B cell (primary cell): ENCODE results near the gene TNRC6A. TPM values are rescaled to one million over a fixed set of nuclear protein-coding genes. Genes with fewer than 3 reads are reported as not detected.

Experiments
- ATAC-seq: fragments of 200-7000 bp; cut with Tn5 transposase; one replicate; pipeline ENCODE4 v1.10.0; 2021; ENCODE audit warnings: low read depth, mild to moderate bottlenecking, moderate number of reproducible peaks, moderate library complexity
- CTCF ChIA-PET: fragments of 350-600 bp; sonication (Branson Sonifier 250); formaldehyde crosslinking; loops from one replicate; lab custom pipeline; 2021; ENCODE audit warnings: antibody characterized with exemption, inconsistent platforms; lab: Charles Lee
- POLR2A ChIA-PET: fragments of 350-600 bp; sonication (Branson Sonifier 250); formaldehyde crosslinking; loops from one replicate; lab custom pipeline; 2021; ENCODE audit warnings: antibody characterized with exemption; lab: Charles Lee
- DNase-seq: peaks from one replicate; pipeline ENCODE4 v3.0.0; 2013
- H2AFZ ChIP-seq: 2 replicates; pipeline ENCODE4 v1.6.1; 2012; ENCODE audit warnings: mild to moderate bottlenecking, low read depth, low read length; ENCODE audit not compliant: insufficient read depth, poor library complexity, severe bottlenecking
- H3K27ac ChIP-seq, 2 donors: 1 replicate in 1 of 2; 2 replicates in 1 of 2; pipeline ENCODE4 v1.5.1; 2012 to 2013; ENCODE audit warnings: low read length in 2 of 2, mild to moderate bottlenecking in 2 of 2, moderate library complexity in 1 of 2
- H3K27me3 ChIP-seq, 4 experiments: fragments of 200-600 bp in 1 of 4; sonication (generic) in 1 of 4; replicated peaks in 1 of 4; 1 replicate in 2 of 4; 2 replicates in 2 of 4; pipeline versions ENCODE4 v1.6.1 to v1.7.0; 2013 to 2016; ENCODE audit warnings: low read length in 3 of 4, mild to moderate bottlenecking in 2 of 4, mixed read lengths in 1 of 4, moderate library complexity in 1 of 4; ENCODE audit not compliant: insufficient read depth in 4 of 4, control insufficient read depth in 3 of 4; ENCODE audit errors: control extremely low read depth in 1 of 4
- H3K36me3 ChIP-seq, 2 experiments: replicated peaks in 1 of 2; 1 replicate in 1 of 2; 2 replicates in 1 of 2; pipeline versions ENCODE4 v1.6.1 to v1.7.1; 2013; ENCODE audit warnings: low read length in 1 of 2; ENCODE audit not compliant: insufficient read depth in 2 of 2, control insufficient read depth in 1 of 2; ENCODE audit errors: control extremely low read depth in 1 of 2, extremely low read depth in 1 of 2
- H3K4me1 ChIP-seq, 2 donors: fragments of 200-600 bp in 1 of 2; sonication (generic) in 1 of 2; 1 replicate in 1 of 2; 2 replicates in 1 of 2; pipeline versions ENCODE4 v1.5.1 to v1.6.1; 2013 to 2017; ENCODE audit warnings: low read length in 2 of 2; ENCODE audit not compliant: control insufficient read depth in 2 of 2, insufficient read depth in 2 of 2
- H3K4me2 ChIP-seq: replicated peaks from 2 replicates; pipeline ENCODE3; 2012; ENCODE audit warnings: mild to moderate bottlenecking, low read depth, low read length; ENCODE audit not compliant: poor library complexity, severe bottlenecking
- H3K4me3 ChIP-seq, 5 experiments: fragments of 200-600 bp in 1 of 5; sonication (generic) in 1 of 5; 1 replicate in 3 of 5; 2 replicates in 2 of 5; pipeline versions ENCODE4 v1.5.1 to v1.7.0; 2011 to 2016; ENCODE audit warnings: low read length in 4 of 5, mild to moderate bottlenecking in 4 of 5, low read depth in 2 of 5, control low read depth in 1 of 5, moderate library complexity in 1 of 5; ENCODE audit not compliant: insufficient read depth in 1 of 5; ENCODE audit errors: control extremely low read depth in 1 of 5, extremely low read depth in 1 of 5
- H3K79me2 ChIP-seq: fragments of 200-600 bp; sonication (generic); one replicate; pipeline ENCODE4 v1.6.0; 2016; ENCODE audit warnings: low read length; ENCODE audit not compliant: control insufficient read depth, insufficient read depth
- H3K9ac ChIP-seq: fragments of 200-600 bp; sonication (generic); 2 replicates; pipeline ENCODE4 v1.6.1; 2017; ENCODE audit warnings: mild to moderate bottlenecking, low read length, moderate library complexity
- H3K9me3 ChIP-seq, 3 donors: one replicate each; pipeline versions ENCODE4 v1.6.1 to v1.7.1; 2013; ENCODE audit warnings: low read length in 2 of 3; ENCODE audit not compliant: control insufficient read depth in 2 of 3, insufficient read depth in 1 of 3; ENCODE audit errors: control extremely low read depth in 1 of 3
- H4K20me1 ChIP-seq: 2 replicates; pipeline ENCODE4 v1.6.0; 2012; ENCODE audit warnings: mild to moderate bottlenecking, low read length; ENCODE audit not compliant: insufficient read depth, control insufficient read depth, poor library complexity, severe bottlenecking
- H3K27ac Mint-ChIP-seq: one replicate; pipeline ENCODE4 v1.8.0; 2021; ENCODE audit warnings: mixed read lengths
- H3K27me3 Mint-ChIP-seq: one replicate; pipeline ENCODE4 v1.8.0; 2021; ENCODE audit warnings: mixed read lengths
- H3K4me1 Mint-ChIP-seq: one replicate; pipeline ENCODE4 v1.8.0; 2021; ENCODE audit warnings: mixed read lengths
- H3K4me3 Mint-ChIP-seq: one replicate; pipeline ENCODE4 v1.8.0; 2021; ENCODE audit warnings: mixed read lengths
- H3K9me3 Mint-ChIP-seq: one replicate; pipeline ENCODE4 v1.8.0; 2022; ENCODE audit warnings: mixed read lengths; ENCODE audit not compliant: insufficient read depth
- EZH2 ChIP-seq: IDR thresholded peaks from 2 replicates; pipeline ENCODE4 v1.6.1; 2012; ENCODE audit warnings: borderline replicate concordance, low read depth, mild to moderate bottlenecking, moderate library complexity, low read length; ENCODE audit not compliant: insufficient read depth, poor library complexity, severe bottlenecking
- WGBS: methylation state at CpG from one replicate; pipeline ENCODE4 v1.1.5; 2013; ENCODE audit warnings: missing lambda C conversion rate; ENCODE audit not compliant: insufficient coverage; 5-methylcytosine and 5-hydroxymethylcytosine counted together
- intact Hi-C: fragments of 100-400 bp; cut with micrococcal nuclease; formaldehyde crosslinking; loops from one replicate; pipeline ENCODE4 v1.10.0; 2022
- polyA plus RNA-seq: library from polyadenylated mRNA; depleted of rRNA; stranded (reverse); fragments of >200 nt; gene quantifications from 2 replicates; pipeline ENCODE4 v1.2.3, GENCODE V29; 2012
- total RNA-seq, 2 donors: library from RNA; stranded (reverse); fragments of 120-200 nt in 1 of 2; gene quantifications; 1 replicate in 1 of 2; 2 replicates in 1 of 2; pipeline versions ENCODE4 v1.2.3 to v1.2.4, GENCODE V29; 2013 to 2022
- TF ChIP-seq, protein P1 (sequence below): fragments of 200-600 bp; IDR thresholded peaks from one replicate; pipeline ENCODE4 v1.8.0; 2022; ENCODE audit warnings: antibody characterized with exemption, mild to moderate bottlenecking

Gene TNRC6A
- total and polyA plus RNA-seq, 2 donors (not counting 1 experiment from before 2014, with no cell fraction given), result 79.3 to 104 TPM

DNA sequence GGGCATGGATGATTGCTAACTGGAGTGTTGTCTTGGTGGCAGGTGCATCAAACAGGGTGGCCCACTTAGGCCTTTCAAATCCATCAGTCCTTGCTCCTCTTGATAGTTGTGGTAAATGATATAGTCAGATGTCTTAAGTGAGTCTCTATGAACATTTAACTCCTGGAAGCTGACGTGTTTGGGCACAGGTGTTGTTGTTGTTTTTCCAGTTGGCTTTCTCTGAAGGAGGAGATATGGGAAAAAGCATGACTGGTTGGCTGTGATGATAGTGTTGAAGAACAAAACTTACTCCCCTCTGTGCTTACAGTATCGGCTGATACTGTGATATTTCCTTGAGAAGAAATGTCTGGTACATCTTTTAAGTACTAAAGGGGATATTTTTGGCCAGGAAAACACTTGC is 18.0 kb downstream of the TNRC6A start:
- Histone ChIP-seq H4K20me1 (peaks cover 98% of the 10 kb centered on the region), H3K4me3 (no peak overlapping the region), H3K4me2 (no peak overlapping the region), H3K9ac (no peak overlapping the region), H3K9me3 (no peaks in the 10 kb centered on the region), H3K4me1 (peaks cover 8 to 11% of the 10 kb centered on the region in 2 donors), H2AFZ (no peak overlapping the region), H3K36me3 (peaks cover 6 to 16% of the 10 kb centered on the region in 2 experiments), H3K79me2 (peaks cover 97% of the 10 kb centered on the region), H3K27me3 (no peaks in the 10 kb centered on the region), H3K27ac (no peak overlapping the region)
- ChIA-PET POLR2A (no interaction called here), CTCF (no interaction called here)
- Mint-ChIP-seq H3K4me3 (no peak overlapping the region), H3K4me1 (peaks cover 71% of the 10 kb centered on the region), H3K27me3 (no peaks in the 10 kb centered on the region), H3K27ac (no peak overlapping the region), H3K9me3 (no peaks in the 10 kb centered on the region)
- ATAC-seq (no peak), DNase-seq (no peak)
- intact Hi-C loops, result no loop called here
- TF ChIP-seq EZH2, result no peak
- TF ChIP-seq, protein P1, sequence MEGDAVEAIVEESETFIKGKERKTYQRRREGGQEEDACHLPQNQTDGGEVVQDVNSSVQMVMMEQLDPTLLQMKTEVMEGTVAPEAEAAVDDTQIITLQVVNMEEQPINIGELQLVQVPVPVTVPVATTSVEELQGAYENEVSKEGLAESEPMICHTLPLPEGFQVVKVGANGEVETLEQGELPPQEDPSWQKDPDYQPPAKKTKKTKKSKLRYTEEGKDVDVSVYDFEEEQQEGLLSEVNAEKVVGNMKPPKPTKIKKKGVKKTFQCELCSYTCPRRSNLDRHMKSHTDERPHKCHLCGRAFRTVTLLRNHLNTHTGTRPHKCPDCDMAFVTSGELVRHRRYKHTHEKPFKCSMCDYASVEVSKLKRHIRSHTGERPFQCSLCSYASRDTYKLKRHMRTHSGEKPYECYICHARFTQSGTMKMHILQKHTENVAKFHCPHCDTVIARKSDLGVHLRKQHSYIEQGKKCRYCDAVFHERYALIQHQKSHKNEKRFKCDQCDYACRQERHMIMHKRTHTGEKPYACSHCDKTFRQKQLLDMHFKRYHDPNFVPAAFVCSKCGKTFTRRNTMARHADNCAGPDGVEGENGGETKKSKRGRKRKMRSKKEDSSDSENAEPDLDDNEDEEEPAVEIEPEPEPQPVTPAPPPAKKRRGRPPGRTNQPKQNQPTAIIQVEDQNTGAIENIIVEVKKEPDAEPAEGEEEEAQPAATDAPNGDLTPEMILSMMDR, result no peak
- WGBS, result 100% methylated on average over 1 of the region's 2 CpGs

DNA sequence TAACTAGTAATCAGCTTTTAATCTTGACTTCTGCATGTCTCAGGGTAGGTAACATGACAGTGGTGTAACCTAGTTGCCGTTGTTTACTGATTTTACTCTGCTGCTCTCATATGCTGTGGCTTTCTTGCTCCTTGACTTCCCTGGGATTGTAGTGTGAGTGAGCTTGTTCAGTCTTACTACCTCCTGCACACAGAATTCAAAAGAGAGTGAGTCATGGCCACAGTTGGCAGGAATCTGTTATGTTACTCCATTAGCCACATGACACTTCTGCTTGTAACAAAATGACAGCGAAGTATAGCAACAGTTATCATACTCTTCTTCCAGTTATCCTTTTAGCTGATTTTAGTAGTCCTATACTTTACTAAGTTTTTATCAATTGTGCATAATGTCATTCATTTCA is 18.8 kb downstream of the TNRC6A start:
- no peak overlapping the region for H3K4me2 ChIP-seq

More for the DNA sequence above, 18.8 kb downstream of the TNRC6A start:
- Histone ChIP-seq H3K27ac (no peak overlapping the region), H4K20me1 (peaks cover 98% of the 10 kb centered on the region), H3K4me1 (peaks cover 8 to 14% of the 10 kb centered on the region in 2 donors), H2AFZ (no peak overlapping the region), H3K79me2 (peaks cover 97% of the 10 kb centered on the region), H3K36me3 (peaks cover 6 to 16% of the 10 kb centered on the region in 2 experiments), H3K27me3 (no peaks in the 10 kb centered on the region), H3K9me3 (no peaks in the 10 kb centered on the region), H3K9ac (no peak overlapping the region), H3K4me3 (no peak overlapping the region)
- no peak overlapping the region for H3K27ac Mint-ChIP-seq
- no CpG with 5 or more reads among the region's 2 CpGs for WGBS
- intact Hi-C loops, result no loop called here
- H3K27me3 Mint-ChIP-seq, result no peaks in the 10 kb centered on the region
- ChIA-PET CTCF (no interaction called here), POLR2A (no interaction called here)
- peaks cover 72% of the 10 kb centered on the region for H3K4me1 Mint-ChIP-seq
- no peak for ATAC-seq
- TF ChIP-seq, protein P1, result no peak
- TF ChIP-seq EZH2, result no peak
- no peaks in the 10 kb centered on the region for H3K9me3 Mint-ChIP-seq
- H3K4me3 Mint-ChIP-seq, result no peak overlapping the region
- DNase-seq, result no peak
